ENCODE data around the gene IL33.

Gene IL33

GRCh38 chr9:6305954-6306563, 90.5 kb downstream of the IL33 start:
- DNase-seq (ENCODE audit: low read depth), result peak; percentile 12

Measured in GM04504 (cell line).